Measurements from ENCODE around the gene FAM193A. TPM values are rescaled to one million over a fixed set of nuclear protein-coding genes. Genes with fewer than 3 reads are reported as not detected.
A peak's percentile ranks its signal among the peaks of the same experiment; 100 is the strongest.
"Not testable (repeated sequence)": the region's sequence is repeated elsewhere in the genome, so short reads cannot be mapped to it uniquely, and the experiment has no call there.

The FAM193A gene
- total RNA-seq, 1 experiment from 2014 or later = 10.3 TPM

DNA sequence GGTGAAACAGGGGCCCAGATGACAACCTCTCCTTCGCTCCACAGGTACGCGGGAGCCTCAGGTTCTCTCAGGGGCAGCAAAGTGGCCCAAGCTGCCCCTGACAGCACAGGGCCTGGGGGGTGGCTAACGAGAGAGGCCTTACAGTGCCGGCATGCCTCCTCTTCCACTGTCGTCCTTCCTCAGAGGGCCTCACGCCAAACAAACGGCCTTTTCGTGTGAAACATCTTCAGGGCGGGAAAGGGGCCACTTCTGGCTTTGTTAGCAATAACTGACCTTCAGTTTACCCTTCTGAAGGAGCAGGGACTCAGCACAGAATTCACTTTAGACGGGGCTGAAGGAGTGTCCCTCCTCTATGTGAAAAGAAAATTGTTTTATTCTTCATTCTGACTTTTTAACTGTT, 21.5 kb upstream of the FAM193A start:
- DNase-seq (ENCODE audit: low spot score) = not testable (repeated sequence)

DNA sequence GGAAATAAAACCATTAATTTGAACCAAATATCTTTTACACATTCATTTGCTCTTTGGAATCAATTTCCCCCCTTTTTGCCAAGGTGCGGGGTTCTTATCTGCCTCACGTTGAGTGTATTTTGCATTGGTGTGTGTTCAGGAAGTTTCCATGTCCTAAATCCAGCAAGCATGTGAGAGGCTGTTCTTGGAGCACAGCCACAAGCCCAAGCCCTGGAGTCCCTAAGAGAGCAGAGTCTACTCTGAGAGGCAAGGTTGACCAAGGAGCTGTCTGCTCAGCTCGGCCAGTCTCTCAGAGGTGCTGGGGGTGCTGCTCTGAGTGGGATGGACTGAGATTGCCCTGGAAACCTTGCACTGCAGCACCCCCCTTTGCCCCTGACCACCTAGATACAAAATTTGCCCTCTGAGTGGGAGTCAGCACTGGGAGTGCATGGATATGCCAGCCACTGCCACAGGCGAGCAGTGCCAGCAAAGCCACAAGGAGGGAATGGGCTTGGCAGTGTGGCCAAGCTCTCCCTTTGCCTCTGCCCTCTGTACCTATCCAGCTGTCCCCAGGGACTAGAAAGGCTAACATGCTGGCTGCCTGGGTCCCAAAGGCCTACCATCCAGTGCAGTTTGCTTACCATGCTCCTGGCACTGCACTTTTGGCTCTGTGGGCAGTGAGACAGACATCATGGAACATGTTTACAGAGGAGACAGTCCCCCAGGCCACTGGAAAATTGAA, 20.5 kb upstream of the FAM193A start:
- no peak for DNase-seq (ENCODE audit: low spot score)

DNA sequence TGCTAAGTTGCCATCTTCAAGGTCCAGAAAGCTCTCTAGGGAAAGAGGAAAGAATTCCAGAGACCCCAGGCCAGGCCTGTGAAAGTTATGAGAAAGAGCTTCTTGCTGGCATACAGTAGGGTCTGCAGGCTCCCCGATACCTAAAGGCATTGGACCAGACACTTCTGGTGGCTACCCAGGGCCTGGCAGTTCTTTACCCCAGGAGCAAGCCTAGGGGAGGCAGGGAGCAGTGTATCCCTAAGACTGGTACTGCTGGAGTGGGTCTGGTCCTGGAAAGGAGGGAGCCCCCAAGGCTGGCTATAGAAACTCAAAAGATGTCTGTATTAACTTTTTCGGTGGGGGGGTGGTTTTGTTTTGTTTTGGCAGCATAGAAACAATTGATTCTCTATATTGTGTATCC, 19.8 kb upstream of the FAM193A start:
- DNase-seq (ENCODE audit: low spot score) = no peak

DNA sequence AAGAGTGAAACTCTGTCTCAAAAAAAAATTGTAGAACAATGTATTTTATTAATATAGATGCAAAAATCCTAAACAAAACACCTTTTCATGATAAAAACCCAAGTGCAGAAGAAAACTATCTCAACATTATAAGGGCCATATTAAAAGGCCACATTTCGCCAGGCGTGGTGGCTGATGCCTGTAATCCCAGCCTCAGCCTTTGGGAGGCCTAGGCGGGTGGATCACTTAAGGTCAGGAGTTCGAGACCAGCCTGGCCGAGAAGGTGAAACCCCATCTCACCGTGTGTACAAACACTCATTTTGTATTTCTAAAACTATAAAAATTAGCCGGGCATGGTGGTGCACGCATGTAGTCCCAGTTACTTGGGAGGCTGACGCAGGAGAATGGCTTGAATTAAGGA, 9.9 kb upstream of the FAM193A start:
- DNase-seq (ENCODE audit: low spot score) = no peak

DNA sequence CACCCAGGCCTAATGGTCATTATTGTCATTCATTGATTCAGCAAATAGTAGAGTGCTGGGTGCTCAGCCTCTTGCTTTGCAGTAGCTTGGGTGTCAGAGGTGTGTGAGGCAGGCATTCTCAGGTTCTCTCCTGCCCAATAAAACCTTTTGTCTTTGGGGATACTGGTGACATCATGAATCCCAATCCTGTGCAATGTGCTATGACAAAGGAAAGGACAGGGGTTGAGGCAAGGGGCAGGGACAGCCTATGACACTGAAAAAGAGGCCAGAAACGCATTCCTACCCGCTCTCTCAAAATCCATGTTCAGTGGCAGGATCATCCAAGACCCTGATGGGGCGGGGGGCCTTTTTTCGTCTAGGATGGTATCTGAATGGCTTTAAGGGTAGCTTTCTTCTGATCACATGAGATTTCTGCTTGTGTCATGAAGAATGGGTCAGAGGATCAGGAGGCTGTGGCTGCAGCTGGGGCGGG, 1.5 kb upstream of the FAM193A start:
- DNase-seq (ENCODE audit: low spot score) = peak; percentile 14

DNA sequence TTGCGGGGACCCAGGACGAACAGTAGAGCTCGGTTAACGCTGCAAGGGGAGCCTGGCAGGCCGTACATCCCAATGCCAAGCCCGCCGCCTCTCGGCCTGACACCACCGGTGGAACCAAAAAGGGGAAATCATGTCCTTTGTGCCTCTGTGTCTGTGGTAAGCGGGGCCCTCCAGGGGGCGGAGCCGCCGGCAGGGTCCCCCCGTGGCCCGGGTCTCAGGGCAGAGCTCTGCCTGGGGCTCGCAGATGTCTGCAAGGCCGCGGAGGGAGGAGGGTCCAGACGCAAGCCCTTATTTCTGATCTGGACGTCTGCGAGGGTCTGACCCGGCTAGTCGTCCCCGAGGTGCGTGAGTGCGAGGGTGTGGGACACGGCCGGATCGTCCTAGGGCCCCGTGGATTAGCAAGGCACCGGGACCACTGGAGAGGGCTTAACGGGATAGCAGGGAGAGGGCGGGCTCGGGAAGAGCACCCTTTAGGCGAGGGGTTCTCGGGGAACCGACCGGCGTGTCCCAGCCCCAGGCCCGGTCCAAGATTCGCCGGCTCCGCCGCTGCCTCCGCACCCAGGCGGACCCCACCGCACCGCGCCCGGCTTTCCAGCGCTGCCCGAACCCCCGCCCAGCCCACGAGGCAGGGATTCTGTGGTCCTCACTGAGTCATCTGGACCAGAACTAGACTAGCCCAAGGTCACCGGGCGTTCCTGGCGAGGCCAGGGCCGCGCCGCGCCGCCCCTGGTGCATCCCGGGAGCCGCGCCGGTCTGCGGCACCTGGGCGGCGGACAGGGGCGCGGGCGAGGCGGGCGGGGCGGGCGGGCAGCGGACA, 863 bp upstream of the FAM193A start:
- DNase-seq (ENCODE audit: low spot score) = peak; percentile 5

DNA sequence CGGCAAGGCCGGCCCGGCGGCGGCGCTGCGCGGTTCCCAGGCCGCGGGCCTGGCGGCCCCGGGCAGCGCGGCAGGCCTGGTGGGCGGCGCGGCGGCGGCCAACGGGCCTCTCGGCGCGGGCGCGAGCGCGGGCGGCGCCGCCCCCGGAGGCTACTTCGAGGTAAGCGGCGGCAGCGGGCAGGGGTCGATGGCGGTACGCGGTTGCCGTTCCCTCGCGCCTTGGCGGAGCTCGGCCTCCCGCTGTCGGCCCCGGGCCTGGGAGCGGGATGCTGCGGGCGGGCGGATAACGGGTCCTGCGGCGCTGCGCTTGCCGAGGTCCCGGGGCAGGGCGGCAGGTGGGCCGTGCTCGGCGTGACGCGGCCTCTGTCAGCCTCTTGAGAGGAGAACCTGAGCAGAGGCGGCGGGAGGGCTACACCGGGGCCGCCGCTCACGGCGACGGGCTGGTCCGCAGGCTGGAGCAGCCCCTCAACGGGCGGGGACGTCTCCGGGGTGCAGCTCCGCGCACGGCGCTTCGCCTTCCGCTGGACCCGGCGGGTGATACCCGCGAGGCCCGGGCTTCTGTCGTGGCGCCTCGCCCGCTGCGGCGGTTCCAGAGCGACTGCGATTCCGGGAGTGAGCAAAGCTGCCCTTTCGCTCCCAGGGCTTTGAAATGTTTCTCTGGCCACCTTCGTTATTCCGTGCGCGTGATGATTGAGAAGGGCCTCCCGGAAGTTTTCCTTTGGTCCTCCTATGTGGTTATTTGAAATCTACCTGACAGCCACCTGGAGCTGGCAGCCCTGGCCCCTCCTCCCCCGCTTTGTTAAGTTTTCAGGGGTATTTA, 774 bp downstream of the FAM193A start:
- DNase-seq (ENCODE audit: low spot score) = peak; percentile 25

DNA sequence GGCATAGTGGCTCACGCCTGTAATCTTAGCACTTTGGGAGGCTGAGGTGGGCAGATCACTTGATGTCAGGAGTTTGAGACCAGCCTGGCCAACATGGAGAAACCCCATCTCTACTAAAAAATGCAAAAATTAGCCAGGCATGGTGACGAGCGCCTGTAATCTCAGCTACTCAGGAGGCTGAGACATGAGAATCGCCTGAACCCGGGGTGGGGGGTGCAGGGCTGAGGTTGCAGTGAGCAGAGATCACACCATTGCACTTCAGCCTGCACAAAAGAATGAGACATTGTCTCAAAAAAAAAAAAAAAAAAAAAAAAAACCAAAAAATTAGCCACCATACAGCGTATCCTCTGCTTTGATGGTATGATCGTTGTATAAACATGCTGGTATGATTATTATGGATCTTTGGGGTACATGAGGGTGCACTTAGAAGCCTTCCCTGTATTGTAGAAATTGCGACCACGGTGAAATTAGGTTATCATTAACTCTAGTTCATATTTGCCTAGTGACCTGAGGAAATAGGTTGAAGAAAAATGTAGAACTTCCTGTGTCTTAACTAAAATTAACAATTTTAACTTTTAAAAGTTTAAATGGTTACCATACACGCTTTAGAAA, 7.2 kb downstream of the FAM193A start:
- DNase-seq (ENCODE audit: low spot score) = not testable (repeated sequence)

DNA sequence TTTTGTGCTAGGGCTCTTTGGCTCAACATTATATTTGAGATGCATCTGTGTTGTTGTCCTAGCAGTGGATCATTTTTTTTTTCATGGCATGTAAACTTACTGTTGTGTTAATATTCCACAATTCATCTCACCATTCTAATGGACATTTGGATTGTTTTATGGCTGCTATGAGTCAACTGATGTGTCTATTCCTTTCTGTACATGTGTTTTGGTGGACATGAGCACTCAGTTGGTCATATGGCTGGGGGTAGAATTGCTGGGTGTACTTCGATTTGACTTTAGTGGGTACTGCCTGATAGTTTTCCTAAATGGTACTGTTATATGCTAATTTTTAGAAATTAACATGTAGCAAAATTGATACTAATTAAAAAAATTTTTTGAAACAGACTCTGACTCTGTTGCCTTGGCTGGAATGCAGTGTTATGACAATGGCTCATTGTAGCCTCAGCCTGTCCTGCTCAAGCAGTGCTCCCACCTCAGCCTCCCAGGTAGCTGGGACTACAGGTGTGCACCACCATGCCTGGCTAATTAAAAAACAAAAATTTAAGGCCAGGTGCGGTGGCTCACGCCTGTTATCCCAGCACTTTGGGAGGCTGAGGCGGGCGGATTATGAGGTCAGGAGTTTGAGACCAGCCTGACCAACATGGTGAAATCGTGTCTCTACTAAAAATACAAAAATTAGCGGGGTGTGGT, 9.0 kb downstream of the FAM193A start:
- DNase-seq (ENCODE audit: low spot score) = no peak

DNA sequence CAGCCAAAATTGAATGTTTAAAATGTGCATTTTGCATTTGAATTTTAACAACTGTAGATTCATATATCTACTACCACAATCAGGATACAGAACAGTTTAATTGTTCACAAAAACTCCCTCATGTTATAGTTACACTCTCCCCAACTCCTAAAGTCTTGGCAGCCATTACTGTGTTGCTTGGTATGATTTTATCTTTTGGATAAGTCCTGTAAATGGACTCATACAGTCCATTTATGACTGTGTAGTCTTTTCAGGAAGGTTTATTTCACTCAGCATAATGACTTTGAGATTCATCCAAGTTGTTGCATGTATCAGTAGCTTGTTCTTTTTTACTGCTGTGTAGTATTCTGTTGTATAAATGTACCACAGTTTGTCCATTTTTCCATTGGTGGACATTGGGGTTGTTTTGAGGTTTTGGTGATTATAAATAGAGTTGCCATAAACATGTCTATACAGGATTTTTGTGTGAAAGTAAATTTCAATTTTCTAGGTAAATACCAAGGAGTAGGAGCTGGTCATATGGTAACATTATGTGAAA, 9.9 kb downstream of the FAM193A start:
- DNase-seq (ENCODE audit: low spot score) = no peak

DNA sequence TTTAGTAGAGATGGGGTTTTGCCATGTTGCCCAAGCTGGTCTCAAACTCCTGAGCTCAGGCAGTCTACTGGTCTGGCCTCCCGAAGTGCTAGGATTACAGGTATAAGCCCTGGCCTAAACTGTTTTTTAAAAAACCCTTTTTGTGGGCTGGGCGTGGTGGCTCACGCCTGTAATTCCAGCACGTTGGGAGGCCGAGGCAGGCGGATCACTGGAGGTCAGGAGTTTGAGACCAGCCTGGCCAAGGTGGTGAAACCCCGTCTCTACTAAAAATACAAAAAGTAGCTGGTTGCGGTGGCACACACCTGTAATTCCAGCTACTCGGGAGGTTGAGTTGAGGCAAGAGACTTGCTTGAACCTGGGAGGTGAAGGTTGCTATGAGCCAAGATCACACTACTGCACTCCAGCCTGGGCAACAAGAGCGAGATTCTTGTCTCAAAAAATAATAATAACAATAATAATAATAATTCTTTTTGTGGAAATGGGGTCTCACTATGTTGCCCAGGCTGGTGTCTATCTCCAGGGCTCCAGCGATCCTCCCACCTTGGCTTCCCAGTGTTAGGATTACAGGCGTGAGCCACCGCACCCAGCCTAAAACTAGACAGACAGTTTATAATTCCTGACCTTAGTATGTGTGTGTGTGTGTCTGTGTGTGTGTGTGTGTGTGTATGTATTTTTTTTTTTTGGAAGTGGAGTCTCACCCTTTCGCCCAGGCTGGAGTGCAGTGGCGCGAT, 10.7 kb downstream of the FAM193A start:
- not testable (repeated sequence) for DNase-seq (ENCODE audit: low spot score)

DNA sequence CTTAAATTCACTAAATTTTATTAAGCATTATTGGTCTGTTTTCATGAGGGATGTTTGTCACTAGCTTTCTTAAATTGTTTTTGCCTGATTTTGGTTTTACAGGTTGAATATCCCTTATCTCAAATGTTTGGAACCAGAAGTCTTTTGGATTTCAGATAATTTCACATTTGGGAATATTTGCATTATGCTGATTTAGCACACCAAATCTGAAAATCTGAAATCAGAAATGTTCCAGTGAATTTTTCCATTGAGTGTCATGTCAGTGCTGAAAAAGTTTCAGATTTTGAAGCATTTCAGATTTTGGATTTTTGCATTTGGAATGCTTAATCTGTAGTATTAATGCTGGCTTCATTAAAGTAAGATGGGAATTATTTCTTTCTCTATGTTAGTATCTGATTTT, 14.7 kb downstream of the FAM193A start:
- DNase-seq (ENCODE audit: low spot score) = no peak

DNA sequence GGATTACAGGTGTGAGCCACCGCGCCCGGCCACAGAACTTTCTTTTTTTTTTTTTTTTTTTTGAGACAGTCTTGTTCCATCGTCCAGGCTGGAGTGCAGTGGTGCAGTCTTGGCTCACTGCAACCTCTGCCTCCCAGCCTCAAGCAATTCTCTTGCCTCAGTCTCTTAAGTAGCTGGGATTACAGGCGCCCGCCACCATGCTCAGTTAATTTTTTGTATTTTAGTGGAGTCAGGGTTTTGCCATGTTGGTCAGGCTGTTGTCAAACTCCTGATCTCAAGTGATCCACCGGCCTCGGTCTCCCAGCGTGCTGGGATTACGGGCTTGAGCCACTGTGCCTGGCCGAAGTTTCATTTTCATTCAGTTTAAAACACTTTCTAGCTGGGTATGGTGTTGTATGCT, 16.4 kb downstream of the FAM193A start:
- DNase-seq (ENCODE audit: low spot score) = no peak

DNA sequence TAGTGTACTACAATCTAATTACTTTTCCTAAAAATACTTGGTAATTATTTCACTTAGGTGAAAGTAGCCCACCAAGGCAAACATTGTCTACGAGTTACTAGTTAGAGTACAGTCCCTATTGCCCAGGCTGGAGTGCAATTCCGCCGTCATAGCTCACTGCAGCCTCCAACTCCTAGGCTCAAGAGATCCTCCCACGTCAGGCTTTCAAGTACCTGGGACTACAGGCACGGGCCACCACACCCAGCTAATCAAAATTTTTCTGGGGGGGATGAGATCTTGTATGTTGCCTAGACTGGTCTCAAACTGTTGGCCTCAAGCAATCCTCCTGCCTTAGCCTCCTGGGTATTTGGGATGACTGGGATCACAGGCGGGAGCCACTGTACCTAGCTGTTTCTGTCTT, 21.9 kb downstream of the FAM193A start:
- no peak for DNase-seq (ENCODE audit: low spot score)

DNA sequence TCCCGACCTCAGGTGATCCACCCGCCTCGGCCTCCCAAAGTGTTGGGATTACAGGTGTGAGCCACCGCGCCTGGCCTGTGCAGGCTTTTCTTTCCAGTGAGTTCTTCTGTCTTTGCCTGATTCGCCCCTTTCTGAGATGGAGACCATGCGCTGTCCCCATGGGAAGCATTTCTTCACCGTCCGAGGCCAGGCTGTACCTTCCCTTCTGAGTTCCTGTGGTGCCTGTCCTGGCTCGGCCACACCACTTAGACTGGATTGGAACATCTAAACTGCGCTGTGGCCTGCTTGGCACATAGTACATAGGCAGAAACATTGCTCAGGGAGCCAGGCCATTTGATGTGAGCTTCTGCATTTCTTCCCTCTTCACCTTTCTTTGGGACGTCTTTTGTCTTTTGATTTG, 23.7 kb downstream of the FAM193A start:
- DNase-seq (ENCODE audit: low spot score) = no peak

DNA sequence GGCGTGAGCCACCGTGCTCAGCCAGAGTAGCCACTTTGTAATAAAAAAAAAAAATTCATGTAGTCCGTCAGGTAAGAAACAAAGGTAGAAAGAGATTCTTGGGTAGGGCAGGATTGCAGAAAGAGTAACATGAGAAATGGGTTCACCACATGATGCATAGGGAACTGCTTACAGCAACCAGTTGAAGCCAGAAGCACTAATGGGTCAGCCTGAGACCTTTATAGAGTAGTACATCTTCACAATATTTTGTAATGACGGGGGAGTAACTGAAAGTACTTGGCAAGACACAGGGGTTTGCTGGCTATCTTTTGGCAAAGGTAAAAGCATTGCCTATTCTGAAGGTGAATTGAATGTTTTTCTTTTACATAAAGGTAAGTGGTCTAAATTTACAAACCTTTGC, 29.1 kb downstream of the FAM193A start:
- DNase-seq (ENCODE audit: low spot score) = no peak

DNA sequence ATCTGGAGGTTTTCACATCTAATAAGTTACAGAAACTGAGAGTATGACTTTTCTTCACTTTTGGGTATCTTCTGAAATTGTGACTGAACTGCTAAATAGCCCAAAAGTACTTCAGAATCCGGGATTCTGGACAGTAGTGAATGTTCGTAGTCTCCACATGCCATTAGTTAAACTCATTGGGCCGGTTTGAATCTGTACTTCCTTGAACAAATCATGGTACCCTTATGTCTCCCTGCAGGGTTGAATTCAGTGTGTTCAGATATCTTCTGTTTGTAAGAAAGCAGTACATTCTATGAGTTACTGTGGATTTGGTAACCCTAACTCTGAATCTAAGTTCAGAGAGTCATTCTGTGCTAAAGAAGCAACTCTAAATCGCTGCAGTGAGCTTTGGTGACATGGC, 33.6 kb downstream of the FAM193A start:
- DNase-seq (ENCODE audit: low spot score) = no peak

DNA sequence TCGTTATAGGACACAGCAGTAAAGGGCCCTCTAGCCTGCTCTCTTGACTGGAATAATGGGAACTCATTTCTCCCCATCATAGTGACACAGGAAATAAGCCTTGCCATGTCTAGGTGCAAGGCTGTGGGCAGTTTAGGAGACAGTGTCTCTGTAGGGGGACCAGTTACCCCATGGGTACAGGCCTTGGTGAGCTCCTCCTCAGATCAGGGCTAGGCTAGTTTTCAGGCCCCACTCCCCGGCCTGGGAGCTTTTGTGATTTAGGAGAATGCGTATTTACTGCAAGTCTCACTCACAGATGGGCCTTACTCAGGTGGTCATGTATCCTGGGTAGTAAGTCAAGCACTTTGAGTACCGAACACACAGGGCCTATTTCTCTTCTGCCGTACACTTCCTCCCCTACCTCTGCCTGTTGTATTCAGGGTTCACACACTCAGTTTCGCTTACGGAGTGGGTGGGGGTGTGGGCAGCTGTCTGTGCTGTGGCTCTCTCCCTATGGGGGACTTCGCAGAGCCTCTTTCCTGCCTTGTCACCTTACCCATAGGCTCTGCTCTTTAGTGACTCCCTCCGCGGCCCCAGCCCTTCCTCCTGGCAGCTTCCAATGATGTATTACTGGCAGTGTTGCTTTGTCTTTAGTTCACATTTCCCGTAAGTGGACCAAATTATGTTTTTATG, 34.2 kb downstream of the FAM193A start:
- no peak for DNase-seq (ENCODE audit: low spot score)

DNA sequence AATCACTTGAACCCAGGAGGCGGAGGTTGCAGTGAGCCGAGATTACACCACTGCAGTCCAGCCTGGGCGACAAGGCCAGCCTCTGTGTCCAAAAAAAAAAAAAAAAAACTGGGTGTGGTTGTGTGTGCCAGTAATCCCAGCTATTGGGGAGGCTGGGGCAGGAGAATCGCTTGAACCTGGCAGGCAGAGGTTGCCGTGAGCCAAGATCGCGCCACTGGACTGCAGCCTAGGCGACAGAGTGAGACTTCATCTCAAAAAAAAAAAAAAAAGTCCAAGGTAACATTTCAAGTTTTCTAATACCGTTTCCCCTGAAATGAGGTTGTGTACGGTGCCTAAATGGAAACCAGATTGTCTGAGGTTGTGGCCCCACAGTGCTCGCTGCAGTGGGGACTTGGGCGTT, 35.6 kb downstream of the FAM193A start:
- DNase-seq (ENCODE audit: low spot score) = no peak

DNA sequence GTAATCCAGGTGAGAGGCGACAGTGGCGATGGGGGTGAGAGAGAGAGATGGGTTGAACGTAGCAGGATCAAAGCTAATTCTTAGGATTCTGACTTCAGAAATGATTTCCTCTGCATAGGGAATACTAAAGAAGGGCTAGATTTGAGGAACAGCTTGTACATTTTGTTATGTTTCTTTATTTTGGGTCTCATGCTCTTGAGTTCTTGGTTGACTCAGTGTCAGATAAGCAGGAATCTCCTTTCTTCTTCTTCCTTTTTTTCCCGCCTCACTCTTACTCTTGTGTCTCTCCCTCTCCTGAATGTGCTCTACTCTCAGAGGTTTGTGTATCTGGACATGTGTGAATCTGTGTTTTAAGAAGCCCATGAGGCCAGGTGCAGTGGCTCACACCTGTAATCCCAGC, 36.4 kb downstream of the FAM193A start:
- no peak for DNase-seq (ENCODE audit: low spot score)

All from A172 (cell line).